Testis (tissue), 3 donors: ENCODE data around the gene PER1. TPM values are rescaled to one million over a fixed set of nuclear protein-coding genes. Genes with fewer than 3 reads are reported as not detected.

ENCODE experiments used
- DNase-seq: peaks from one replicate; pipeline ENCODE4 v3.0.0-alpha.2; 2019
- H3K27ac ChIP-seq, 2 donors: fragments of 200-600 bp; sonication (generic); one replicate each; pipeline ENCODE4 v1.5.1; 2019
- H3K27me3 ChIP-seq: fragments of 200-600 bp; sonication (generic); one replicate; pipeline ENCODE4 v1.5.1; 2019
- H3K36me3 ChIP-seq: fragments of 200-600 bp; sonication (generic); one replicate; pipeline ENCODE4 v1.5.1; 2017; ENCODE audit warnings: low read depth; ENCODE audit errors: missing control alignments
- H3K4me1 ChIP-seq: fragments of 200-600 bp; sonication (generic); one replicate; pipeline ENCODE4 v1.5.1; 2019
- H3K4me3 ChIP-seq, 2 donors: fragments of 200-600 bp; sonication (generic); one replicate each; pipeline ENCODE4 v1.5.1; 2017 to 2019
- H3K9me3 ChIP-seq: fragments of 200-600 bp; sonication (generic); one replicate; pipeline ENCODE4 v1.5.1; 2017
- POLR2A ChIP-seq: fragments of 450-650 bp; IDR thresholded peaks from one replicate; pipeline ENCODE4 v1.6.1; 2017; ENCODE audit warnings: antibody characterized with exemption, mild to moderate bottlenecking, moderate library complexity
- WGBS, 2 donors: methylation state at CpG; one replicate each; pipeline ENCODE4 v1.1.5; 2018; 5-methylcytosine and 5-hydroxymethylcytosine counted together
- intact Hi-C: fragments of 100-400 bp; cut with DNase I; formaldehyde crosslinking; loops from one replicate; pipeline ENCODE4 v1.15.1; 2023; ENCODE audit warnings: low total_unique reads
- polyA plus RNA-seq: library from polyadenylated mRNA; stranded (reverse); fragments of 350-450 nt; fragmentation: Illumina TruSeq; extraction: RNeasy Lipid Tissue Mini Kit (QIAGEN cat#74804); gene quantifications from one replicate; pipeline ENCODE4 v1.2.3, GENCODE V29; 2014; ENCODE audit warnings: low read depth, low replicate concordance; ENCODE audit not compliant: insufficient read depth
- total RNA-seq, 2 donors: library from RNA; depleted of rRNA; stranded (reverse); fragments of >200 nt; gene quantifications; one replicate each; pipeline ENCODE4 v1.2.3, GENCODE V29; 2016
- TF ChIP-seq, protein P1 (sequence below), 3 experiments: fragments of 450-650 bp in 2 of 3; fragments of 200-600 bp in 1 of 3; sonication (generic) in 1 of 3; IDR thresholded peaks; one replicate each; pipeline ENCODE4 v1.5.1; 2016 to 2019; ENCODE audit warnings: antibody characterized with exemption in 3 of 3, mild to moderate bottlenecking in 2 of 3, moderate library complexity in 1 of 3

PER1 gene
- total and polyA plus RNA-seq, 3 donors from 2014 or later, result 55.1 to 119 (median 96.0) TPM

DNA sequence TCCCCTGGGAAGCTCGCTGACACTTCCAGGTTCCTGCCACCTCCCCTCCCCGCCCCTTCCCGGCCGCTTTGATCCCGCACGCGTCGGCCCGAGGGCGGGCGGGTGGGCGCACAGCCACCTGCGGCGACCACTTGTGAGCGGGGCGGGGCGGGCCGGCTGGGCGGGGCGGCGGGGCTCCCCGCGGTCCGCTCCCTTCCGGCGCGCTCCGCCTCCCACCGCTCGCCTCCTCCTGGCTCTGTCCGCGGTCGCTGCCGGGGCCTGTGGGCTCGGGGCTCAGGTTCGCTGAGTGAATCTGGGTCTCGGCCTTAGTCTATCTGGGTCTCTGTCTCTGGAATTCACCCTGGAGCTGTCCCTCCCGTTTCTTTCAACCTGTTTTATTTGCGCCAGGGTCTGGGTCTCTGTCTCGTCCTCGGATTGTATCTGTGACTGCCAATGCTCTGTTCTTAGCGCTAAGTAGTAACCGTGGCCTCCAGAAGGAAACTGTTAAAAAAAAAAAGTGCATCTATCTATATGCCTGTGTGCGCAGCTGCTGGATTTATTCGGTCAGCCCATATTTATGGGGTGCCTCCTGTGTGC lies 25.6 kb downstream of the PER1 start:
- 0% methylated on average over 28 to 29 of the region's 45 CpGs for WGBS, 2 donors

DNA sequence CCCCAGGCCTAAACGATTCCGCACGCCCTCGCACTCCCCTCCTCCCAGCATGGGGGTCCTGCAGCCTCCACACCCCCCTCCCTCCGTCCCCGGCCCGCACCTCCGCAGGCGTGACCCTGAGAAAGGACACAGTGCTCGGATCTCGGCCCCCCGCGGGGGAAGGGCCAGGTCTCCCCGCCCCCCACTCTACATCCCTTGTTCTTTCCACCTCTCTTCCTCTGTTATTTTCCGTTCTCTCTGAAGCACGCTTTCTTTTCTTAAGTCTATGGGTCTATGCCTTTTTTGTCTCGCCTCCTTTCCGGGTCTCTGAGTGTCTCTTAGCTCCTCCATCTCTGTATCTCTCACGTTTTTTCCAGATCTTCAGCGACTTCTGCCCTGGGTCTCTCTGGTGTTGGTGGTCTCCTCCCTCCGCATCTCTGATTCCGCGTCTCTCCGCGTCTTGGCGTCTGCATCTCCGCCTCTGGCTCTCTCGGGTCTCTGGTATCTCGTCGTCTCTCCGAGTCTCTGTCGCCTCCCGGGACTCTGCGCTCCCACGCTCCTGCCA lies 26.2 kb downstream of the PER1 start:
- DNase-seq, result no peak
- no peaks in the 10 kb centered on the region for H3K36me3 ChIP-seq
- TF ChIP-seq, protein P1, sequence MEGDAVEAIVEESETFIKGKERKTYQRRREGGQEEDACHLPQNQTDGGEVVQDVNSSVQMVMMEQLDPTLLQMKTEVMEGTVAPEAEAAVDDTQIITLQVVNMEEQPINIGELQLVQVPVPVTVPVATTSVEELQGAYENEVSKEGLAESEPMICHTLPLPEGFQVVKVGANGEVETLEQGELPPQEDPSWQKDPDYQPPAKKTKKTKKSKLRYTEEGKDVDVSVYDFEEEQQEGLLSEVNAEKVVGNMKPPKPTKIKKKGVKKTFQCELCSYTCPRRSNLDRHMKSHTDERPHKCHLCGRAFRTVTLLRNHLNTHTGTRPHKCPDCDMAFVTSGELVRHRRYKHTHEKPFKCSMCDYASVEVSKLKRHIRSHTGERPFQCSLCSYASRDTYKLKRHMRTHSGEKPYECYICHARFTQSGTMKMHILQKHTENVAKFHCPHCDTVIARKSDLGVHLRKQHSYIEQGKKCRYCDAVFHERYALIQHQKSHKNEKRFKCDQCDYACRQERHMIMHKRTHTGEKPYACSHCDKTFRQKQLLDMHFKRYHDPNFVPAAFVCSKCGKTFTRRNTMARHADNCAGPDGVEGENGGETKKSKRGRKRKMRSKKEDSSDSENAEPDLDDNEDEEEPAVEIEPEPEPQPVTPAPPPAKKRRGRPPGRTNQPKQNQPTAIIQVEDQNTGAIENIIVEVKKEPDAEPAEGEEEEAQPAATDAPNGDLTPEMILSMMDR (IDR thresholded peaks at IDR 0.05), result no peak
- TF ChIP-seq POLR2A, result no peak
- peak overlapping the region; percentile 56 to 80 for H3K27ac ChIP-seq
- H3K4me1 ChIP-seq, result peaks cover 32% of the 10 kb centered on the region
- H3K9me3 ChIP-seq, result no peaks in the 10 kb centered on the region
- intact Hi-C loops, result loop anchor here (10.0 kb wide), 1 partner anchor 59 kb away; no protein-coding TSS in a partner anchor
- no peaks in the 10 kb centered on the region for H3K27me3 ChIP-seq
- peak overlapping the region; percentile 69 for H3K4me3 ChIP-seq
- WGBS, 2 donors, result 0% methylated on average over 35 of the region's 35 CpGs

More for the DNA sequence above, 25.6 kb downstream of the PER1 start:
- TF ChIP-seq, protein P1 (IDR thresholded peaks at IDR 0.05), result no peak
- TF ChIP-seq POLR2A, result no peak
- intact Hi-C loops, result loop anchor here (10.0 kb wide), 1 partner anchor 58 kb away; no protein-coding TSS in a partner anchor
- H3K27me3 ChIP-seq, result no peaks in the 10 kb centered on the region
- peak; percentile 56 for DNase-seq
- H3K36me3 ChIP-seq, result no peaks in the 10 kb centered on the region
- H3K4me1 ChIP-seq, result peaks cover 28% of the 10 kb centered on the region
- peak overlapping the region; percentile 69 for H3K4me3 ChIP-seq
- no peaks in the 10 kb centered on the region for H3K9me3 ChIP-seq
- peak overlapping the region; percentile 56 to 80 for H3K27ac ChIP-seq

DNA sequence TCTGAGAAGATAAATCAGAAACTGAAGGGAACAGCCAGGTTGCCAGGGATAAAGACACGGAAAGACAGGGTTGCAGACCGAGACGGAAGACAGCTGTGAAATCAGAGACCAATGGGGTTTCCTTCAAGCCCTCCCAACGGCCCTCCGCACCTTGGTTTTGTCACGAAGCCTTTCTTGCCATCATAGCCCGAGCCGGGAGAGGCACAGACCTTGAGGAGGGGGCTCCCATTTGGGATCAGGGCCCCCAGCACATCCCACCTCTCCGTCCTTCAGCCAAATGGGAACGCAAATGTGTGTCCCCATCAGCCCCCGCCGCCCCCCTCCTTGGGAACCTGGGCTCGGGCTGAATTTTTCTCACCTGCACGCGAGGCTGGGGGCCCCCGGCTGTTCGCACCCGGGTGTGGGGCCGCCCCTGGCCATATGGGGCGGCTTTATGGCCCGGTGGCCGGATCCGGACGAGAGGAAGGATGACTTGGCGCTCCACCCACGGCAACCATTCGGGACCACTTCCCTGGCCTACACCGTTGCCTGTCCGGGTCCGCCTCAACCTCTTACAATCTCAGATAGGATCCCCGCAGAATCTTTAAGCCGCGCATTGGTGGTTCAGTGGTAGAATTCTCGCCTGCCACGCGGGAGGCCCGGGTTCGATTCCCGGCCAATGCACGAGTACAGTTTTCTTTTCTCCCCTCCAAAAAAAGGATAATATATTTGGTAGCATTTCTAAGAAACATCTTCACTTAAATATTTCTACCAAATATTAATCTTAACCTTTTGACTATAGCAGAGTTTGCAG lies 26.9 kb downstream of the PER1 start:
- intact Hi-C loops, result loop anchor here (10.0 kb wide), 1 partner anchor 59 kb away; no protein-coding TSS in a partner anchor
- WGBS, 2 donors, result 0 to 2% methylated on average over 23 to 40 of the region's 40 CpGs
- peak; percentile 91 for DNase-seq
- Histone ChIP-seq H3K9me3 (no peaks in the 10 kb centered on the region), H3K27me3 (no peaks in the 10 kb centered on the region), H3K27ac (peak overlapping the region; percentile 56 to 80), H3K4me3 (peak overlapping the region; percentile 69), H3K4me1 (peaks cover 38% of the 10 kb centered on the region), H3K36me3 (no peaks in the 10 kb centered on the region)
- no peak for TF ChIP-seq POLR2A
- TF ChIP-seq, protein P1 (IDR thresholded peaks at IDR 0.05), result no peak

DNA sequence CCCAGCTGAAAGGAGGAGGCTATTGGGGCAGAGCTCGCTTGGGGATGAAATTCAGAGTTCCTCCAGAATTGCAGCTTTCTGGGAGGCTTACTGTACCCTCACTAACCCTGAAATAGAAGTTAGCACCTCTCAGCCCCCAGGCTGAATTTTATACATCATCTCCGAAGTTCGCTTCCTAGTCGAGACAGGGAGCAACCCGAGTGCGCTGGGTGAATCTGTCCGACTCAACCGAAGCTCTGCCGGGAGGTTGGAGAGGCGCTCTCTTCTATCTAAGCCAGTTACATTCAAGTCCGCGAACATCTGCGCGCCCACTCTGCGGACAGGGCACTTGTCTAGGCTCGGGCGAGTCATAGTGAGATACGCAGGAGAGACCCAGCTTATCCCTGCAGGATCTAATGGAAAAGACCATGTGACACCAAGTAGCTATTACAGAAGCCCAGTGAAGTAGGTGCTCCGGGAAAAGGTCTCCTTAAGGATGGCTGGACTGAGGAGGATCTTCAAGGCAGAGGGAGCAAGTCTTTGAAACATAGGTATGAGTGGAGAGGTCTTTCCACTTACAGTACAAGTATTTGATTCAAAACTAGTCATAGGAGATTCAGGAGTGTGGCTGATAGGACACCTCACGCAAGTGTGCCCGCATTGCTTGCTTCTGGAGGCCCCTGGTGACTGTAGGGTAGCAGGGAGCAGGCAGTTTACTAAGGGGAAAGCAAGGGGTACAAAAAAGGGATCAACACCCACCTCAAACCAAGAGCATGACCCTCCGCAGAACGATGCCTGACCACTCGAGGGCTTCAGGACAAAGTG lies 27.7 kb downstream of the PER1 start:
- H3K4me3 ChIP-seq, result peak overlapping the region in 1 of 2 donors; percentile 69
- intact Hi-C loops, result loop anchor here (10.0 kb wide), 1 partner anchor 60 kb away; no protein-coding TSS in a partner anchor
- H3K36me3 ChIP-seq, result no peaks in the 10 kb centered on the region
- H3K27me3 ChIP-seq, result no peaks in the 10 kb centered on the region
- WGBS, 2 donors, result 2 to 3% methylated on average over 17 to 24 of the region's 24 CpGs
- H3K4me1 ChIP-seq, result peaks cover 43% of the 10 kb centered on the region
- H3K27ac ChIP-seq, result no peak overlapping the region
- no peak for DNase-seq
- TF ChIP-seq, protein P1 (IDR thresholded peaks at IDR 0.05), result no peak
- TF ChIP-seq POLR2A, result no peak
- H3K9me3 ChIP-seq, result no peaks in the 10 kb centered on the region
